HEK293 (cell line): ENCODE measurements around the gene NF2.

Experiments used
- CTCF ChIA-PET: fragments of 350-600 bp; formaldehyde crosslinking; extraction: SDS; loops from one replicate; lab custom pipeline; 2021; ENCODE audit warnings: antibody characterized with exemption; lab: Yijun Ruan, JAX
- POLR2A ChIA-PET: fragments of 300-600 bp; formaldehyde crosslinking; extraction: SDS; loops from one replicate; lab custom pipeline; 2020; ENCODE audit warnings: antibody characterized with exemption, inconsistent platforms; lab: Yijun Ruan, JAX
- H3K27ac ChIP-seq: fragments of 200-500 bp; sonication (Bioruptor generic); 2 replicates; pipeline ENCODE4 v1.5.1; 2014; ENCODE audit warnings: low read depth, low read length, control low read depth, inconsistent platforms; ENCODE audit errors: extremely low read depth
- H3K36me3 ChIP-seq, 2 experiments: fragments of 200-500 bp in 1 of 2; sonication (Bioruptor generic) in 1 of 2; 1 replicate in 1 of 2; 2 replicates in 1 of 2; pipeline ENCODE4 v1.5.1; 2014 to 2017; ENCODE audit warnings: inconsistent platforms in 2 of 2, low read length in 2 of 2; ENCODE audit not compliant: control insufficient read depth in 2 of 2, insufficient read depth in 1 of 2
- H3K4me1 ChIP-seq: fragments of 200-500 bp; sonication (Bioruptor generic); 2 replicates; pipeline ENCODE4 v1.5.1; 2014; ENCODE audit warnings: mild to moderate bottlenecking, low read length, inconsistent platforms; ENCODE audit not compliant: control insufficient read depth, insufficient read depth
- H3K4me3 ChIP-seq: 2 replicates; pipeline ENCODE4 v1.5.1; 2011; ENCODE audit warnings: low read depth, mild to moderate bottlenecking, control low read depth, low read length, moderate library complexity
- H3K9me3 ChIP-seq: fragments of 200-500 bp; sonication (Bioruptor generic); 2 replicates; pipeline ENCODE4 v1.5.1; 2014; ENCODE audit warnings: low read depth, low read length, inconsistent platforms; ENCODE audit not compliant: control insufficient read depth, insufficient read depth
- EGR2 ChIP-seq: fragments of 450-650 bp; formaldehyde crosslinking; IDR thresholded peaks from 2 replicates; pipeline ENCODE4 v1.5.1; 2016; ENCODE audit warnings: low read depth, missing biosample characterization, missing genetic modification characterization
- GFI1B ChIP-seq: fragments of 450-650 bp; formaldehyde crosslinking; IDR thresholded peaks from 2 replicates; pipeline ENCODE4 v1.5.1; 2016; ENCODE audit warnings: missing biosample characterization, missing genetic modification characterization
- HOXD13 ChIP-seq: sonication (generic); formaldehyde crosslinking; IDR thresholded peaks from 2 replicates; pipeline ENCODE4 v1.8.0; 2022; ENCODE audit warnings: missing genetic modification reagents, borderline replicate concordance
- OSR2 ChIP-seq: fragments of 450-650 bp; formaldehyde crosslinking; IDR thresholded peaks from 2 replicates; pipeline ENCODE4 v1.5.1; 2016; ENCODE audit warnings: missing biosample characterization, missing genetic modification characterization
- SP2 ChIP-seq: fragments of 450-650 bp; formaldehyde crosslinking; IDR thresholded peaks from 2 replicates; pipeline ENCODE4 v1.5.1; 2016; ENCODE audit warnings: missing biosample characterization, missing genetic modification characterization
- TRIM28 ChIP-seq: IDR thresholded peaks from 2 replicates; pipeline ENCODE4 v1.6.1; 2011; ENCODE audit warnings: low read length, control low read depth, borderline replicate concordance
- ZBTB1 ChIP-seq: fragments of 450-650 bp; formaldehyde crosslinking; IDR thresholded peaks from 2 replicates; pipeline ENCODE4 v1.5.1; 2016; ENCODE audit warnings: missing biosample characterization, missing genetic modification characterization
- ZBTB21 ChIP-seq: fragments of 450-650 bp; formaldehyde crosslinking; IDR thresholded peaks from 2 replicates; pipeline ENCODE4 v1.5.1; 2017; ENCODE audit warnings: missing biosample characterization, missing genetic modification characterization
- ZFP37 ChIP-seq: fragments of 450-650 bp; formaldehyde crosslinking; IDR thresholded peaks from 2 replicates; pipeline ENCODE4 v1.5.1; 2016; ENCODE audit warnings: missing biosample characterization, missing genetic modification characterization
- ZNF10 ChIP-seq: fragments of 450-650 bp; formaldehyde crosslinking; IDR thresholded peaks from 2 replicates; pipeline ENCODE4 v1.5.1; 2017; ENCODE audit warnings: missing biosample characterization, missing genetic modification characterization
- ZNF133 ChIP-seq: fragments of 450-650 bp; formaldehyde crosslinking; IDR thresholded peaks from 2 replicates; pipeline ENCODE4 v1.5.1; 2016; ENCODE audit warnings: missing biosample characterization, missing genetic modification characterization
- ZNF157 ChIP-seq: fragments of 450-650 bp; formaldehyde crosslinking; IDR thresholded peaks from 2 replicates; pipeline ENCODE4 v1.5.1; 2016; ENCODE audit warnings: missing biosample characterization, missing genetic modification characterization
- ZNF174 ChIP-seq: fragments of 450-650 bp; formaldehyde crosslinking; IDR thresholded peaks from 2 replicates; pipeline ENCODE4 v1.5.0; 2017; ENCODE audit warnings: missing biosample characterization, mild to moderate bottlenecking, missing genetic modification characterization
- ZNF2 ChIP-seq: fragments of 450-650 bp; formaldehyde crosslinking; IDR thresholded peaks from 2 replicates; pipeline ENCODE4 v1.5.1; 2016; ENCODE audit warnings: missing biosample characterization, missing genetic modification characterization
- ZNF311 ChIP-seq: fragments of 450-650 bp; formaldehyde crosslinking; IDR thresholded peaks from 2 replicates; pipeline ENCODE4 v1.5.1; 2017; ENCODE audit warnings: missing biosample characterization, missing genetic modification characterization, borderline replicate concordance
- ZNF324 ChIP-seq: fragments of 450-650 bp; formaldehyde crosslinking; IDR thresholded peaks from 2 replicates; pipeline ENCODE4 v1.5.1; 2016; ENCODE audit warnings: missing biosample characterization, missing genetic modification characterization
- ZNF391 ChIP-seq: fragments of 450-650 bp; formaldehyde crosslinking; IDR thresholded peaks from 2 replicates; pipeline ENCODE4 v1.5.1; 2016; ENCODE audit warnings: low read depth, missing biosample characterization, missing genetic modification characterization, borderline replicate concordance
- ZNF394 ChIP-seq: fragments of 450-650 bp; formaldehyde crosslinking; IDR thresholded peaks from 2 replicates; pipeline ENCODE4 v1.5.1; 2016; ENCODE audit warnings: missing biosample characterization, missing genetic modification characterization, mild to moderate bottlenecking, moderate library complexity, borderline replicate concordance
- ZNF423 ChIP-seq: fragments of 450-650 bp; formaldehyde crosslinking; IDR thresholded peaks from 2 replicates; pipeline ENCODE4 v1.5.1; 2016; ENCODE audit warnings: missing biosample characterization, missing genetic modification characterization
- ZNF473 ChIP-seq: fragments of 450-650 bp; formaldehyde crosslinking; IDR thresholded peaks from 2 replicates; pipeline ENCODE4 v1.5.1; 2017; ENCODE audit warnings: missing biosample characterization, missing genetic modification characterization
- ZNF513 ChIP-seq: fragments of 450-650 bp; IDR thresholded peaks from 2 replicates; pipeline ENCODE4 v1.5.1; 2018; ENCODE audit warnings: missing biosample characterization, missing genetic modification characterization
- ZNF585B ChIP-seq: fragments of 450-650 bp; formaldehyde crosslinking; IDR thresholded peaks from 2 replicates; pipeline ENCODE4 v1.5.1; 2016; ENCODE audit warnings: missing biosample characterization, missing genetic modification characterization
- ZNF610 ChIP-seq: fragments of 450-650 bp; formaldehyde crosslinking; IDR thresholded peaks from 2 replicates; pipeline ENCODE4 v1.5.1; 2016; ENCODE audit warnings: missing biosample characterization, missing genetic modification characterization, borderline replicate concordance
- ZNF626 ChIP-seq: fragments of 450-650 bp; sonication (Bioruptor Pico); formaldehyde crosslinking; IDR thresholded peaks from 2 replicates; pipeline ENCODE4 v1.5.1; 2018; ENCODE audit warnings: missing biosample characterization, missing genetic modification characterization, inconsistent platforms
- ZNF701 ChIP-seq: fragments of 450-650 bp; formaldehyde crosslinking; IDR thresholded peaks from 2 replicates; pipeline ENCODE4 v1.5.1; 2016; ENCODE audit warnings: missing biosample characterization, missing genetic modification characterization
- ZNF837 ChIP-seq: fragments of 450-650 bp; formaldehyde crosslinking; IDR thresholded peaks from 2 replicates; pipeline ENCODE4 v1.5.1; 2016; ENCODE audit warnings: missing biosample characterization, missing genetic modification characterization
- ZSCAN30 ChIP-seq: fragments of 450-650 bp; IDR thresholded peaks from 2 replicates; pipeline ENCODE4 v1.5.1; 2018; ENCODE audit warnings: missing biosample characterization, mild to moderate bottlenecking, missing genetic modification characterization, moderate library complexity
- ZXDB ChIP-seq: fragments of 450-650 bp; formaldehyde crosslinking; IDR thresholded peaks from 2 replicates; pipeline ENCODE4 v1.5.1; 2016; ENCODE audit warnings: missing biosample characterization, missing genetic modification characterization
- TF ChIP-seq, protein P1 (sequence below): fragments of 450-650 bp; formaldehyde crosslinking; IDR thresholded peaks from 2 replicates; pipeline ENCODE4 v1.5.1; 2016; ENCODE audit warnings: missing biosample characterization, missing genetic modification characterization
- TF ChIP-seq, protein P2 (sequence below): fragments of 450-650 bp; formaldehyde crosslinking; optimal IDR thresholded peaks from 2 replicates; pipeline ENCODE3; 2016; ENCODE audit warnings: missing biosample characterization, mild to moderate bottlenecking, missing genetic modification characterization
- TF ChIP-seq, protein P3 (sequence below): fragments of 450-650 bp; formaldehyde crosslinking; IDR thresholded peaks from 2 replicates; pipeline ENCODE4 v1.5.1; 2017; ENCODE audit warnings: missing biosample characterization, missing genetic modification characterization

Gene NF2

DNA sequence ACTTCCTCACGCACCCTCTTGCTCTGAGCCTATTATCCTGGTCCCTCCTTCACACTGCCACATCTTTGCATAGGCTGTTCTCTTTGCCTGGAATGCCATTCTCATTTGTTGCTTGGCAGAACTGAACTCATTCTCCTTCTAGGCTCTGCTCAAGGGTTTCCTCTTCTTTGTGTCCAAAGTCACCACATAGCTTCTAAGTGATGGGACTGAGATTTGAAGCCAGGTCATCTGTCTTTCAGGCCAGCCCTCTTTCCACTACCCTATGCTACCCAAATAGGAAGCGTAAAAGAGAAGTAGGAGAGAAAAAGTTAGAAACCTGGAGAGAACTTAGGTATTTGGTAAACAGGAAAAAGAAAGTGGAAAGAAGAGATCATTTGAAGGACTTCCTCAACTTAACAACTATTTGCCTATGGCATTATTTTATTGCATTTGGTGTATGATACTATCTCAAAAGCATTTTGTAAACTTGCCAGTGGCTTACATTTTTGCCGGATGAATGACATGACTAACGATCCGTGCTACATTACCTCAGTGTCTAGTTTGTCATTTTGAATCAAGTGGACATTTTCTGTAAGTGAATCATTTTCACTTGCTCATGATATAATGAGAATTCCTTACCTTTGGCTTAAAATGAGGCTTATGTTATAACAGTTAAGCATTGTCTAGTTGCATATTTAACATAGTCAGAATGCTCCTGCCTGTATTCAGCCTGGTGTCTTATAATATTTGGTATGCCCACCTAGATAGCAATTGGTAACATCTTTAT is 18.5 kb downstream of the NF2 start (continued):
- no peak for TF ChIP-seq ZNF423 (tag by site-specific recombination)
- TF ChIP-seq ZBTB1 = 0 out of 2 replicates have a peak, but pooled peaks have one; percentile 46
- no peak for TF ChIP-seq ZNF311 (tag by site-specific recombination)
- TF ChIP-seq ZBTB21 (tag by site-specific recombination) = peak; percentile 49; the same call in 1 of the 2 replicates
- no peak for TF ChIP-seq ZNF837 (tag by site-specific recombination)
- TF ChIP-seq ZNF10 (tag by site-specific recombination) = peak; percentile 31; the same call in 1 of the 2 replicates
- TF ChIP-seq ZNF473 (tag by site-specific recombination) = no peak
- TF ChIP-seq ZNF394 = peak; percentile 74
- TF ChIP-seq ZSCAN30 (tag by site-specific recombination) = no peak
- TF ChIP-seq, protein P1, sequence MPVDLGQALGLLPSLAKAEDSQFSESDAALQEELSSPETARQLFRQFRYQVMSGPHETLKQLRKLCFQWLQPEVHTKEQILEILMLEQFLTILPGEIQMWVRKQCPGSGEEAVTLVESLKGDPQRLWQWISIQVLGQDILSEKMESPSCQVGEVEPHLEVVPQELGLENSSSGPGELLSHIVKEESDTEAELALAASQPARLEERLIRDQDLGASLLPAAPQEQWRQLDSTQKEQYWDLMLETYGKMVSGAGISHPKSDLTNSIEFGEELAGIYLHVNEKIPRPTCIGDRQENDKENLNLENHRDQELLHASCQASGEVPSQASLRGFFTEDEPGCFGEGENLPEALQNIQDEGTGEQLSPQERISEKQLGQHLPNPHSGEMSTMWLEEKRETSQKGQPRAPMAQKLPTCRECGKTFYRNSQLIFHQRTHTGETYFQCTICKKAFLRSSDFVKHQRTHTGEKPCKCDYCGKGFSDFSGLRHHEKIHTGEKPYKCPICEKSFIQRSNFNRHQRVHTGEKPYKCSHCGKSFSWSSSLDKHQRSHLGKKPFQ (tag by site-specific recombination) = no peak
- 0 out of 2 replicates have a peak, but pooled peaks have one; percentile 80 for TF ChIP-seq ZNF391 (tag by site-specific recombination)
- peak; percentile 29; the same call in 1 of the 2 replicates for TF ChIP-seq ZXDB
- TF ChIP-seq ZNF324 = 0 out of 2 replicates have a peak, but pooled peaks have one; percentile 24
- no peak for TF ChIP-seq ZNF133 (tag by site-specific recombination)
- TF ChIP-seq ZNF513 (tag by site-specific recombination) = no peak
- TF ChIP-seq ZNF157 (tag by site-specific recombination) = no peak
- peak; percentile 93 for TF ChIP-seq OSR2
- no peak for TF ChIP-seq ZFP37
- TF ChIP-seq TRIM28 = 0 out of 2 replicates have a peak, but pooled peaks have one; percentile 52
- peak; percentile 90; the same call in 1 of the 2 replicates for TF ChIP-seq HOXD13 (CRISPR knock-in tag)
- no peak for TF ChIP-seq GFI1B (tag by site-specific recombination)
- TF ChIP-seq ZNF701 (tag by site-specific recombination) = no peak

- Histone ChIP-seq H3K27ac (peak overlapping the region; percentile 38; the same call in 1 of the 2 replicates), H3K9me3 (no peaks in the 10 kb centered on the region), H3K36me3 (no peaks in the 10 kb centered on the region), H3K4me1 (peaks cover 37% of the 10 kb centered on the region), H3K4me3 (no peak overlapping the region)
- ChIA-PET CTCF (interaction anchor here (0.9 to 5.0 kb wide), 11 partner anchors 11 to 466 kb away, joined by 3 to 26 read pairs (median 3); no protein-coding TSS in a partner anchor), POLR2A (interaction anchor here (0.6 to 1.0 kb wide), 5 partner anchors 13 to 495 kb away, joined by 3 to 6 read pairs (median 4); partner anchors contain the start of gene THOC5)
- TF ChIP-seq, protein P1 (tag by site-specific recombination) = peak; percentile 97
- no peak for TF ChIP-seq EGR2 (tag by site-specific recombination)
- no peak for TF ChIP-seq ZNF626 (tag by site-specific recombination)
- TF ChIP-seq, protein P2, sequence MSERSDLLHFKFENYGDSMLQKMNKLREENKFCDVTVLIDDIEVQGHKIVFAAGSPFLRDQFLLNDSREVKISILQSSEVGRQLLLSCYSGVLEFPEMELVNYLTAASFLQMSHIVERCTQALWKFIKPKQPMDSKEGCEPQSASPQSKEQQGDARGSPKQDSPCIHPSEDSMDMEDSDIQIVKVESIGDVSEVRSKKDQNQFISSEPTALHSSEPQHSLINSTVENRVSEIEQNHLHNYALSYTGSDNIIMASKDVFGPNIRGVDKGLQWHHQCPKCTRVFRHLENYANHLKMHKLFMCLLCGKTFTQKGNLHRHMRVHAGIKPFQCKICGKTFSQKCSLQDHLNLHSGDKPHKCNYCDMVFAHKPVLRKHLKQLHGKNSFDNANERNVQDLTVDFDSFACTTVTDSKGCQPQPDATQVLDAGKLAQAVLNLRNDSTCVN (tag by site-specific recombination) = no peak
- no peak for TF ChIP-seq ZNF2
- no peak for TF ChIP-seq ZNF174 (tag by site-specific recombination)
- TF ChIP-seq, protein P3, sequence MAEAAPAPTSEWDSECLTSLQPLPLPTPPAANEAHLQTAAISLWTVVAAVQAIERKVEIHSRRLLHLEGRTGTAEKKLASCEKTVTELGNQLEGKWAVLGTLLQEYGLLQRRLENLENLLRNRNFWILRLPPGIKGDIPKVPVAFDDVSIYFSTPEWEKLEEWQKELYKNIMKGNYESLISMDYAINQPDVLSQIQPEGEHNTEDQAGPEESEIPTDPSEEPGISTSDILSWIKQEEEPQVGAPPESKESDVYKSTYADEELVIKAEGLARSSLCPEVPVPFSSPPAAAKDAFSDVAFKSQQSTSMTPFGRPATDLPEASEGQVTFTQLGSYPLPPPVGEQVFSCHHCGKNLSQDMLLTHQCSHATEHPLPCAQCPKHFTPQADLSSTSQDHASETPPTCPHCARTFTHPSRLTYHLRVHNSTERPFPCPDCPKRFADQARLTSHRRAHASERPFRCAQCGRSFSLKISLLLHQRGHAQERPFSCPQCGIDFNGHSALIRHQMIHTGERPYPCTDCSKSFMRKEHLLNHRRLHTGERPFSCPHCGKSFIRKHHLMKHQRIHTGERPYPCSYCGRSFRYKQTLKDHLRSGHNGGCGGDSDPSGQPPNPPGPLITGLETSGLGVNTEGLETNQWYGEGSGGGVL (tag by site-specific recombination) = no peak
- TF ChIP-seq ZNF610 (tag by site-specific recombination) = no peak
- TF ChIP-seq SP2 (tag by site-specific recombination) = no peak
- no peak for TF ChIP-seq ZNF701 (tag by site-specific recombination)
- TF ChIP-seq ZNF585B (tag by site-specific recombination) = no peak
These were observed 19.6 kb downstream of the NF2 start for GRCh38 chr22:29623059-29623458.
